Measurements from ENCODE around the gene MCOLN2. TPM values are rescaled to one million over a fixed set of nuclear protein-coding genes. Genes with fewer than 3 reads are reported as not detected.

MCOLN2 gene
- total RNA-seq, 1 donor from 2014 or later: not detected

- H3K4me1 Mint-ChIP-seq (ENCODE audit: unreplicated experiment): no peaks in the 10 kb centered on the region
- TF ChIP-seq, protein P1, sequence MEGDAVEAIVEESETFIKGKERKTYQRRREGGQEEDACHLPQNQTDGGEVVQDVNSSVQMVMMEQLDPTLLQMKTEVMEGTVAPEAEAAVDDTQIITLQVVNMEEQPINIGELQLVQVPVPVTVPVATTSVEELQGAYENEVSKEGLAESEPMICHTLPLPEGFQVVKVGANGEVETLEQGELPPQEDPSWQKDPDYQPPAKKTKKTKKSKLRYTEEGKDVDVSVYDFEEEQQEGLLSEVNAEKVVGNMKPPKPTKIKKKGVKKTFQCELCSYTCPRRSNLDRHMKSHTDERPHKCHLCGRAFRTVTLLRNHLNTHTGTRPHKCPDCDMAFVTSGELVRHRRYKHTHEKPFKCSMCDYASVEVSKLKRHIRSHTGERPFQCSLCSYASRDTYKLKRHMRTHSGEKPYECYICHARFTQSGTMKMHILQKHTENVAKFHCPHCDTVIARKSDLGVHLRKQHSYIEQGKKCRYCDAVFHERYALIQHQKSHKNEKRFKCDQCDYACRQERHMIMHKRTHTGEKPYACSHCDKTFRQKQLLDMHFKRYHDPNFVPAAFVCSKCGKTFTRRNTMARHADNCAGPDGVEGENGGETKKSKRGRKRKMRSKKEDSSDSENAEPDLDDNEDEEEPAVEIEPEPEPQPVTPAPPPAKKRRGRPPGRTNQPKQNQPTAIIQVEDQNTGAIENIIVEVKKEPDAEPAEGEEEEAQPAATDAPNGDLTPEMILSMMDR (IDR thresholded peaks at IDR 0.05): no peak
- no peak overlapping the region for H3K27ac Mint-ChIP-seq (ENCODE audit: unreplicated experiment)
- H3K36me3 Mint-ChIP-seq (ENCODE audit: unreplicated experiment): peaks cover 4% of the 10 kb centered on the region
- no peak for DNase-seq (ENCODE audit: extremely low spot score, unreplicated experiment)
- no peak overlapping the region for H3K4me3 Mint-ChIP-seq (ENCODE audit: unreplicated experiment)
- peaks cover 52% of the 10 kb centered on the region for H3K27me3 Mint-ChIP-seq (ENCODE audit: unreplicated experiment)
- H3K9me3 Mint-ChIP-seq (ENCODE audit: unreplicated experiment): peaks cover 5% of the 10 kb centered on the region
Observed at GRCh38 chr1:84899969-84900368, 96.9 kb downstream of the MCOLN2 start.

DNA sequence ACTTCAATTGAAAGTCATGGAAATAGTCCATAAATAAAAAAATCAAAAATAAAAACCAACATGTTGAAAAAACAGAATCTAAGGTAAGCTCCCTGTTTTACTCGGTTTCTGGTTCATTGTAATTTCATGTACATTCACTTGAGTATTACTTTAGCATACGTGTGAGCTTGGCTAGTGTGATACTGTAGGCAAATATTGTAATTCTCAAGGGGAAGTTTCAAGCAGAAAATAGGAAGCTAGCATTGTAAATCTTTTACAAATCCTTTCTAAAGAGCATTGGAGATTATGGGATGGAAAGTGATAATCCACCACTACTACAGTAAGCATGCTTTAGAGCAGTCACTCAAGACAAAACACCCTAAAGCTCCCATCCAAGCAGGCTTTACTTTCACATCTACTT, 100.6 kb downstream of the MCOLN2 start:
- no peak overlapping the region for H3K27ac Mint-ChIP-seq (ENCODE audit: unreplicated experiment)
- TF ChIP-seq, protein P1 (IDR thresholded peaks at IDR 0.05): no peak
- H3K9me3 Mint-ChIP-seq (ENCODE audit: unreplicated experiment): no peaks in the 10 kb centered on the region
- peaks cover 7% of the 10 kb centered on the region for H3K4me1 Mint-ChIP-seq (ENCODE audit: unreplicated experiment)
- peaks cover 68% of the 10 kb centered on the region for H3K27me3 Mint-ChIP-seq (ENCODE audit: unreplicated experiment)
- H3K36me3 Mint-ChIP-seq (ENCODE audit: unreplicated experiment): no peaks in the 10 kb centered on the region
- DNase-seq (ENCODE audit: extremely low spot score, unreplicated experiment): no peak
- H3K4me3 Mint-ChIP-seq (ENCODE audit: unreplicated experiment): no peak overlapping the region

DNA sequence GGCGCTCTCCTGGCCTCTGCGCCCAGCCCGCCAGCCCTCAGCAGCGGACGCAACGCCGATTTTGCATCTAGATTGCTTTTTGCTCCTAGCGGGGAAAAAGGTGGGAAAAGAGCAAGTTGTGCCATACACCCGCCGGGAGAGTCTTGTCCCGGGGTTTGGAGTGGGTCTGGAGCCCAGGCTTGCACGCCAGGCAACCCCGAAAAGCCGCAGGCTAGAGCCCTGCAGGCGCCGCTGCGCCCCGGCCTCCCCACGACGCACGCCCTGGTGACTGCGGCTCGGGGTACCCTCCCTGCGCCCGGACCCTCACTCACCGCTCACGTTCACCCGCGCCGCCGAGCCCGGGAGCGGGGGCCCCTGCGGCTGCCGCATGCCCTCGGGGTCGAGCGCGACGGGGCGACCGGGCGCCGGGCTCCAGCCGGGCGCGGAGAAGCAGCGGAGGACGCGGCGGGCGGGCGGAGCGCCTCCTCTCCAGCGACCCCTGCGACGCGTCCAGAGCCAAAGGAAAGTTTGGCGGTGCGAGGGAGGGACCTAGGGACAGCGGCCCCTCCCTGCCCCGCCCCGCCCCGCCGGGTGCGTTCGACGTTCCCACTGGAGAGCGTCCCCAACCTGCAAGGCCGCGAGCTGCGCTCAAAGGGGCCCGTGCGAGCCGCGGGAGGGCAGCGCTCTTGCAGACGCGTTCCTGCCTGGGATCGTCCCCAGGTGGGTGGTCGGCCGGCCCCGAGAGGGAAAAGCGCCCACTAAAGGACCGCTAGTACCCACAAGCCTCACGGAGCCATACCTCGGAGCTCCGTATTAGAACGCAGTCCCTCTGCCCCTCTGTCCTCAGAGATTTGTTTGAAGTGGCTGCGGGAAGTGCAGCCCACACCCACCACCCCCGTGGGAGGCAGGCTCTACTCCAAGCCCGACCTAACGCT, 104.0 kb downstream of the MCOLN2 start, which contains the start of gene LPAR3:
Gene LPAR3, minus strand, starts transcription at position 502 of the 914 bp plus-strand sequence. CDS start 27,086 bp downstream, outside the sequence.
- no peaks in the 10 kb centered on the region for H3K36me3 Mint-ChIP-seq (ENCODE audit: unreplicated experiment)
- no peak within 1 kb of the TSS for H3K27ac Mint-ChIP-seq (ENCODE audit: unreplicated experiment)
- DNase-seq (ENCODE audit: extremely low spot score, unreplicated experiment): no peak
- no peaks in the 10 kb centered on the region for H3K9me3 Mint-ChIP-seq (ENCODE audit: unreplicated experiment)
- H3K27me3 Mint-ChIP-seq (ENCODE audit: unreplicated experiment): peaks cover 62% of the 10 kb centered on the region
- H3K4me3 Mint-ChIP-seq (ENCODE audit: unreplicated experiment): peak within 1 kb of the TSS; percentile 67
- H3K4me1 Mint-ChIP-seq (ENCODE audit: unreplicated experiment): peaks cover 9% of the 10 kb centered on the region
- TF ChIP-seq, protein P1 (IDR thresholded peaks at IDR 0.05): no peak

- H3K4me3 Mint-ChIP-seq (ENCODE audit: unreplicated experiment): no peak overlapping the region
- no peak for DNase-seq (ENCODE audit: extremely low spot score, unreplicated experiment)
- TF ChIP-seq, protein P1 (IDR thresholded peaks at IDR 0.05): no peak
- no peaks in the 10 kb centered on the region for H3K36me3 Mint-ChIP-seq (ENCODE audit: unreplicated experiment)
- no peak overlapping the region for H3K27ac Mint-ChIP-seq (ENCODE audit: unreplicated experiment)
- no peaks in the 10 kb centered on the region for H3K9me3 Mint-ChIP-seq (ENCODE audit: unreplicated experiment)
- peaks cover 51% of the 10 kb centered on the region for H3K27me3 Mint-ChIP-seq (ENCODE audit: unreplicated experiment)
- peaks cover 9% of the 10 kb centered on the region for H3K4me1 Mint-ChIP-seq (ENCODE audit: unreplicated experiment)
Observed at GRCh38 chr1:84890566-84890965, 106.3 kb downstream of the MCOLN2 start.

DNA sequence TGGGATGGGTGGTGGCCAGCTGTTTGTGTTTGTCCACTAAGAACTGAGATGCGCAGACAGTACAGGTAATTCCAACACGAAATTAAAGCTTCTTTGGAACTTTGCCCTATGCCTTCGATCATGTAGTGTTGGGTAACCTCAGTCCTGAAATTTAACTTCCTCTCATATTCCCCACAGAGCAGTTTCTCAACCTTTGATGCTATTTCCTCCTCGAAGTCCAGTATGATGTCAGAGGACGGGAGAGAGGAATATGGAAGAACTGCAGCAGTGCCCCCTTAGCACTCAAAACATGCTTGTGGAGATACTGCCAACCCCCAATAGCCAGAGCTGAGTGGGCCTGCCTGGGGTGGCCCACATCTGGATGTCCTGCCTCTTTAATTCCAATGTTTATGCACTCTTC, 107.5 kb downstream of the MCOLN2 start:
- TF ChIP-seq, protein P1 (IDR thresholded peaks at IDR 0.05): no peak
- H3K27me3 Mint-ChIP-seq (ENCODE audit: unreplicated experiment): peaks cover 46% of the 10 kb centered on the region
- no peak for DNase-seq (ENCODE audit: extremely low spot score, unreplicated experiment)
- H3K4me3 Mint-ChIP-seq (ENCODE audit: unreplicated experiment): no peak overlapping the region
- H3K4me1 Mint-ChIP-seq (ENCODE audit: unreplicated experiment): peaks cover 9% of the 10 kb centered on the region
- H3K9me3 Mint-ChIP-seq (ENCODE audit: unreplicated experiment): no peaks in the 10 kb centered on the region
- H3K27ac Mint-ChIP-seq (ENCODE audit: unreplicated experiment): no peak overlapping the region
- H3K36me3 Mint-ChIP-seq (ENCODE audit: unreplicated experiment): no peaks in the 10 kb centered on the region
